IMR-90 (cell line): ENCODE data around the gene DOCK4. TPM values are rescaled to one million over a fixed set of nuclear protein-coding genes. Genes with fewer than 3 reads are reported as not detected.
A peak's percentile ranks its signal among the peaks of the same experiment; 100 is the strongest.

ENCODE experiments used
- ATAC-seq: fragments of 200-7000 bp; cut with Tn5 transposase; 2 replicates; pipeline ENCODE4 v1.9.1; 2020; ENCODE audit warnings: low read depth, mild to moderate bottlenecking, moderate library complexity
- BruUV-seq: library from RNA; stranded (reverse); fragments of 400-500 nt; replicated peaks from 2 replicates; lab custom pipeline; 2021; lab: Mats Ljungman, UMichigan
- CTCF ChIA-PET: fragments of 300-600 bp; formaldehyde crosslinking; extraction: SDS; loops from one replicate; lab custom pipeline; 2021; ENCODE audit warnings: antibody characterized with exemption; lab: Yijun Ruan, JAX
- POLR2A ChIA-PET: fragments of 300-600 bp; sonication (Branson Sonifier 250); formaldehyde crosslinking; loops from one replicate; lab custom pipeline; 2022; ENCODE audit warnings: antibody characterized with exemption; ENCODE audit not compliant: unreplicated experiment; lab: Charles Lee
- DNase-seq: peaks from one replicate; pipeline ENCODE4 v3.0.0; 2013
- H2AFZ ChIP-seq: replicated peaks from 2 replicates; pipeline ENCODE3; 2013; ENCODE audit warnings: low read length, mild to moderate bottlenecking; ENCODE audit not compliant: poor library complexity
- H2AK5ac ChIP-seq: 2 replicates; pipeline ENCODE4 v1.6.1; 2013; ENCODE audit warnings: low read depth, low read length, inconsistent platforms
- H2AK9ac ChIP-seq: replicated peaks from 2 replicates; pipeline ENCODE3; 2013; ENCODE audit warnings: mild to moderate bottlenecking, low read depth, low read length, moderate library complexity; ENCODE audit not compliant: poor library complexity
- H2BK120ac ChIP-seq: 2 replicates; pipeline ENCODE4 v1.6.1; 2013; ENCODE audit warnings: low read depth, low read length, inconsistent platforms
- H2BK15ac ChIP-seq: 3 replicates; pipeline ENCODE4 v1.6.1; 2013; ENCODE audit warnings: low read depth, low read length, inconsistent platforms
- H2BK20ac ChIP-seq: 2 replicates; pipeline ENCODE4 v1.6.1; 2013; ENCODE audit warnings: low read depth, mild to moderate bottlenecking, inconsistent platforms, low read length, moderate library complexity
- H2BK5ac ChIP-seq: 2 replicates; pipeline ENCODE4 v1.6.1; 2013; ENCODE audit warnings: mild to moderate bottlenecking, low read depth, low read length, inconsistent platforms; ENCODE audit not compliant: poor library complexity, severe bottlenecking
- H3K14ac ChIP-seq: replicated peaks from 2 replicates; pipeline ENCODE4 v1.6.1; 2013; ENCODE audit warnings: low read depth, low read length, inconsistent platforms
- H3K18ac ChIP-seq: 2 replicates; pipeline ENCODE4 v1.6.1; 2013; ENCODE audit warnings: low read depth, low read length, control low read depth
- H3K23ac ChIP-seq: 2 replicates; pipeline ENCODE4 v1.6.1; 2013; ENCODE audit warnings: low read depth, low read length, inconsistent platforms
- H3K27ac ChIP-seq: 2 replicates; pipeline ENCODE4 v1.5.1; 2013; ENCODE audit warnings: mild to moderate bottlenecking, control low read depth, low read length; ENCODE audit not compliant: insufficient read depth
- H3K27me3 ChIP-seq: 2 replicates; pipeline ENCODE4 v1.6.1; 2013; ENCODE audit warnings: low read length; ENCODE audit not compliant: control insufficient read depth, insufficient read depth
- H3K36me3 ChIP-seq: 2 replicates; pipeline ENCODE4 v1.6.1; 2013; ENCODE audit warnings: low read length, mixed read lengths; ENCODE audit not compliant: control insufficient read depth, insufficient read depth
- H3K4ac ChIP-seq: 2 replicates; pipeline ENCODE4 v1.6.1; 2013; ENCODE audit warnings: low read depth, low read length, inconsistent platforms
- H3K4me1 ChIP-seq: 2 replicates; pipeline ENCODE4 v1.6.1; 2013; ENCODE audit warnings: low read length, mixed read lengths; ENCODE audit not compliant: control insufficient read depth, insufficient read depth
- H3K4me2 ChIP-seq: 2 replicates; pipeline ENCODE4 v1.6.1; 2013; ENCODE audit warnings: low read depth, mild to moderate bottlenecking, control low read depth, low read length, moderate library complexity
- H3K4me3 ChIP-seq: 2 replicates; pipeline ENCODE4 v1.5.1; 2013; ENCODE audit warnings: low read depth, mild to moderate bottlenecking, control low read depth, low read length, moderate library complexity; ENCODE audit not compliant: insufficient read depth
- H3K56ac ChIP-seq: 2 replicates; pipeline ENCODE4 v1.6.1; 2013; ENCODE audit warnings: low read length, inconsistent platforms; ENCODE audit not compliant: insufficient read depth; ENCODE audit errors: extremely low read depth
- H3K79me1 ChIP-seq, 2 experiments: 2 replicates each; pipeline ENCODE4 v1.6.1; 2013; ENCODE audit warnings: low read length in 2 of 2, inconsistent platforms in 1 of 2, low read depth in 1 of 2
- H3K9ac ChIP-seq: 2 replicates; pipeline ENCODE4 v1.6.1; 2013; ENCODE audit warnings: low read depth, low read length, control low read depth
- H3K9me1 ChIP-seq: 2 replicates; pipeline ENCODE4 v1.6.1; 2013; ENCODE audit warnings: low read length, inconsistent platforms; ENCODE audit not compliant: insufficient read depth
- H3K9me3 ChIP-seq: 2 replicates; pipeline ENCODE4 v1.6.1; 2013; ENCODE audit warnings: low read length; ENCODE audit not compliant: control insufficient read depth, insufficient read depth
- H4K20me1 ChIP-seq: 2 replicates; pipeline ENCODE4 v1.6.1; 2013; ENCODE audit warnings: low read length, inconsistent platforms; ENCODE audit not compliant: insufficient read depth
- H4K5ac ChIP-seq: 2 replicates; pipeline ENCODE4 v1.6.1; 2013; ENCODE audit warnings: mild to moderate bottlenecking, low read depth, low read length, control low read depth
- H4K8ac ChIP-seq, 2 experiments: 2 replicates each; pipeline ENCODE4 v1.6.1; 2013; ENCODE audit warnings: low read depth in 2 of 2, low read length in 2 of 2, control low read depth in 1 of 2, inconsistent platforms in 1 of 2
- H4K91ac ChIP-seq: 2 replicates; pipeline ENCODE4 v1.6.1; 2013; ENCODE audit warnings: low read depth, low read length, inconsistent platforms; ENCODE audit not compliant: insufficient read depth
- CEBPB ChIP-seq: IDR thresholded peaks from 2 replicates; pipeline ENCODE4 v1.6.1; 2012; ENCODE audit warnings: low read depth, low read length, improper control_type of control experiment
- CHD1 ChIP-seq: IDR thresholded peaks from 2 replicates; pipeline ENCODE4 v1.6.1; 2012; ENCODE audit warnings: low read depth, low read length, improper control_type of control experiment
- FOS ChIP-seq: fragments of 150-350 bp; IDR thresholded peaks from 2 replicates; pipeline ENCODE4 v1.6.1; 2016; ENCODE audit warnings: low read depth, low read length
- MAFK ChIP-seq: IDR thresholded peaks from 2 replicates; pipeline ENCODE4 v1.6.1; 2012; ENCODE audit warnings: low read depth, low read length, improper control_type of control experiment
- MAZ ChIP-seq: IDR thresholded peaks from 2 replicates; pipeline ENCODE4 v1.6.1; 2012; ENCODE audit warnings: low read depth, mild to moderate bottlenecking, low read length, improper control_type of control experiment, moderate library complexity, borderline replicate concordance
- MXI1 ChIP-seq: IDR thresholded peaks from 2 replicates; pipeline ENCODE4 v1.6.1; 2012; ENCODE audit warnings: low read depth, mild to moderate bottlenecking, low read length, moderate library complexity, borderline replicate concordance
- NFE2L2 ChIP-seq: fragments of 150-350 bp; IDR thresholded peaks from 2 replicates; pipeline ENCODE4 v1.6.1; 2016; ENCODE audit warnings: low read depth, mild to moderate bottlenecking, low read length
- POLR2A ChIP-seq: IDR thresholded peaks from 2 replicates; pipeline ENCODE4 v1.6.1; 2012; ENCODE audit warnings: mild to moderate bottlenecking, low read depth, low read length
- RCOR1 ChIP-seq: IDR thresholded peaks from 2 replicates; pipeline ENCODE4 v1.6.1; 2012; ENCODE audit warnings: mild to moderate bottlenecking, low read length, improper control_type of control experiment; ENCODE audit not compliant: insufficient replicate concordance
- RFX5 ChIP-seq: IDR thresholded peaks from 2 replicates; pipeline ENCODE4 v1.8.0; 2012; ENCODE audit warnings: low read depth, mild to moderate bottlenecking, low read length, moderate library complexity
- SMC3 ChIP-seq: fragments of 150-350 bp; IDR thresholded peaks from 2 replicates; pipeline ENCODE4 v1.6.1; 2016; ENCODE audit warnings: low read depth, mild to moderate bottlenecking, antibody characterized with exemption, low read length, moderate library complexity
- USF2 ChIP-seq: fragments of 150-350 bp; IDR thresholded peaks from 2 replicates; pipeline ENCODE4 v1.6.1; 2017; ENCODE audit warnings: mild to moderate bottlenecking, antibody characterized with exemption, low read length, low read depth
- WGBS, 2 experiments: methylation state at CpG; one replicate each; pipeline versions ENCODE4 v1.1.5 to v1.1.7; 2013; ENCODE audit warnings: missing lambda C conversion rate in 2 of 2; ENCODE audit not compliant: insufficient read length in 1 of 2; ENCODE audit errors: extremely low coverage in 2 of 2; 5-methylcytosine and 5-hydroxymethylcytosine counted together
- dilution Hi-C: fragments of 300-500 bp; cut with HindIII; formaldehyde crosslinking; loops from one replicate; pipeline ENCODE4 v1.14.3; 2018; ENCODE audit warnings: low sequenced_read_pairs; ENCODE audit not compliant: unreplicated experiment
- in situ Hi-C: fragments of 300-500 bp; cut with MboI; formaldehyde crosslinking; loops from 3 replicates; pipeline ENCODE4 v1.14.3; 2019; ENCODE audit warnings: low sequenced_read_pairs, inconsistent platforms, mixed read lengths
- intact Hi-C: fragments of 100-400 bp; cut with micrococcal nuclease; formaldehyde crosslinking; loops from 2 replicates; pipeline ENCODE4 v1.10.0; 2022
- polyA plus RNA-seq, 3 experiments: library from polyadenylated mRNA; depleted of rRNA; stranded (reverse); fragments of >200 nt; gene quantifications; 2 replicates each; pipeline ENCODE4 v1.2.3, GENCODE V29; 2012; ENCODE audit warnings: low replicate concordance in 1 of 3
- total RNA-seq: library from RNA; depleted of rRNA; stranded (reverse); fragments of >200 nt; gene quantifications from 2 replicates; pipeline ENCODE4 v1.2.3, GENCODE V29; 2012
- TF ChIP-seq, protein P1 (sequence below): fragments of 150-350 bp; IDR thresholded peaks from 2 replicates; pipeline ENCODE4 v1.6.1; 2016; ENCODE audit warnings: low read depth, mild to moderate bottlenecking, low read length, moderate library complexity, borderline replicate concordance
- TF ChIP-seq, protein P2 (sequence below): conservative IDR thresholded peaks from 2 replicates; pipeline ENCODE4 v1.5.1; 2012; ENCODE audit warnings: mild to moderate bottlenecking, low read depth, low read length, improper control_type of control experiment

DOCK4 gene
- total and polyA plus RNA-seq, 2 of the 4 experiments (the other 2 are of a cell fraction): 4.4 to 12.2 TPM

- no peaks in the 10 kb centered on the region for H3K36me3 ChIP-seq
- no peaks in the 10 kb centered on the region; the same call in 1 of the 2 replicates for H3K4me1 ChIP-seq
- no peak overlapping the region for H4K91ac ChIP-seq
- no peaks in the 10 kb centered on the region for H4K20me1 ChIP-seq
- no peak overlapping the region for H4K8ac ChIP-seq
- H4K5ac ChIP-seq: no peak overlapping the region
- peak overlapping the region; percentile 28; the same call in 1 of the 2 replicates for H2AK5ac ChIP-seq
- ATAC-seq (no peak), DNase-seq (no peak)
- no peak overlapping the region for H2AFZ ChIP-seq
- no peak overlapping the region for H3K4me2 ChIP-seq
- H3K9me3 ChIP-seq: no peaks in the 10 kb centered on the region
- peak overlapping the region; percentile 40; the same call in 1 of the 3 replicates for H2BK15ac ChIP-seq
- no peak overlapping the region for H3K23ac ChIP-seq
- H3K18ac ChIP-seq: no peak overlapping the region
- no peaks in the 10 kb centered on the region for H3K79me1 ChIP-seq
- no peak overlapping the region for H2BK120ac ChIP-seq
- no TSS peak for BruUV-seq
- CTCF ChIA-PET: no interaction called here
- in situ Hi-C loops (no loop called here), intact Hi-C loops (no loop called here), dilution Hi-C loops (no loop called here)
- POLR2A ChIA-PET: no interaction called here
- H3K9me1 ChIP-seq: no peaks in the 10 kb centered on the region
- H2BK20ac ChIP-seq: no peak overlapping the region
- H3K56ac ChIP-seq: no peak overlapping the region
- no peak overlapping the region for H2BK5ac ChIP-seq
- H3K27me3 ChIP-seq: no peaks in the 10 kb centered on the region; the same call in 1 of the 2 replicates
- no peak overlapping the region for H3K9ac ChIP-seq
- H3K14ac ChIP-seq: no peak overlapping the region
- TF ChIP-seq RCOR1 (no peak), MAFK (no peak), MAZ (no peak), POLR2A (no peak), MXI1 (no peak), USF2 (no peak), FOS (no peak), CHD1 (no peak), NFE2L2 (no peak), CEBPB (no peak), SMC3 (no peak), RFX5 (no peak)
- TF ChIP-seq, protein P1, sequence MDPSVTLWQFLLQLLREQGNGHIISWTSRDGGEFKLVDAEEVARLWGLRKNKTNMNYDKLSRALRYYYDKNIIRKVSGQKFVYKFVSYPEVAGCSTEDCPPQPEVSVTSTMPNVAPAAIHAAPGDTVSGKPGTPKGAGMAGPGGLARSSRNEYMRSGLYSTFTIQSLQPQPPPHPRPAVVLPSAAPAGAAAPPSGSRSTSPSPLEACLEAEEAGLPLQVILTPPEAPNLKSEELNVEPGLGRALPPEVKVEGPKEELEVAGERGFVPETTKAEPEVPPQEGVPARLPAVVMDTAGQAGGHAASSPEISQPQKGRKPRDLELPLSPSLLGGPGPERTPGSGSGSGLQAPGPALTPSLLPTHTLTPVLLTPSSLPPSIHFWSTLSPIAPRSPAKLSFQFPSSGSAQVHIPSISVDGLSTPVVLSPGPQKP: no peak
- TF ChIP-seq, protein P2, sequence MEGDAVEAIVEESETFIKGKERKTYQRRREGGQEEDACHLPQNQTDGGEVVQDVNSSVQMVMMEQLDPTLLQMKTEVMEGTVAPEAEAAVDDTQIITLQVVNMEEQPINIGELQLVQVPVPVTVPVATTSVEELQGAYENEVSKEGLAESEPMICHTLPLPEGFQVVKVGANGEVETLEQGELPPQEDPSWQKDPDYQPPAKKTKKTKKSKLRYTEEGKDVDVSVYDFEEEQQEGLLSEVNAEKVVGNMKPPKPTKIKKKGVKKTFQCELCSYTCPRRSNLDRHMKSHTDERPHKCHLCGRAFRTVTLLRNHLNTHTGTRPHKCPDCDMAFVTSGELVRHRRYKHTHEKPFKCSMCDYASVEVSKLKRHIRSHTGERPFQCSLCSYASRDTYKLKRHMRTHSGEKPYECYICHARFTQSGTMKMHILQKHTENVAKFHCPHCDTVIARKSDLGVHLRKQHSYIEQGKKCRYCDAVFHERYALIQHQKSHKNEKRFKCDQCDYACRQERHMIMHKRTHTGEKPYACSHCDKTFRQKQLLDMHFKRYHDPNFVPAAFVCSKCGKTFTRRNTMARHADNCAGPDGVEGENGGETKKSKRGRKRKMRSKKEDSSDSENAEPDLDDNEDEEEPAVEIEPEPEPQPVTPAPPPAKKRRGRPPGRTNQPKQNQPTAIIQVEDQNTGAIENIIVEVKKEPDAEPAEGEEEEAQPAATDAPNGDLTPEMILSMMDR: no peak
- no peak overlapping the region for H3K27ac ChIP-seq
- WGBS, 2 experiments: no CpG with 5 or more reads among the region's 1 CpG
- H3K4ac ChIP-seq: no peak overlapping the region
- H3K4me3 ChIP-seq: no peak overlapping the region
- H2AK9ac ChIP-seq: no peak overlapping the region
These were observed 285.9 kb downstream of the DOCK4 start for GRCh38 chr7:111920329-111920728.
